HEK293 (cell line): ENCODE results near the gene CACNA1C.
A peak's percentile ranks its signal among the peaks of the same experiment; 100 is the strongest.

Source experiments
- CTCF ChIP-seq: fragments of 450-650 bp; formaldehyde crosslinking; IDR thresholded peaks from 2 replicates; pipeline ENCODE4 v1.5.1; 2016; ENCODE audit warnings: missing biosample characterization, missing genetic modification characterization
- GLIS2 ChIP-seq: fragments of 450-650 bp; formaldehyde crosslinking; IDR thresholded peaks from 2 replicates; pipeline ENCODE4 v1.5.1; 2016; ENCODE audit warnings: missing biosample characterization, missing genetic modification characterization
- REST ChIP-seq: fragments of 450-650 bp; formaldehyde crosslinking; IDR thresholded peaks from 2 replicates; pipeline ENCODE4 v1.5.1; 2016; ENCODE audit warnings: missing biosample characterization, missing genetic modification characterization
- ZBTB11 ChIP-seq: fragments of 450-650 bp; formaldehyde crosslinking; conservative IDR thresholded peaks from 2 replicates; pipeline ENCODE4 v1.5.1; 2016; ENCODE audit warnings: low read depth, missing biosample characterization, missing genetic modification characterization
- ZBTB20 ChIP-seq: fragments of 450-650 bp; formaldehyde crosslinking; IDR thresholded peaks from 2 replicates; pipeline ENCODE4 v1.5.1; 2016; ENCODE audit warnings: missing biosample characterization, missing genetic modification characterization
- ZNF138 ChIP-seq: fragments of 450-650 bp; formaldehyde crosslinking; IDR thresholded peaks from 2 replicates; pipeline ENCODE4 v1.5.1; 2016; ENCODE audit warnings: missing biosample characterization, missing genetic modification characterization, borderline replicate concordance
- ZNF16 ChIP-seq: fragments of 450-650 bp; formaldehyde crosslinking; IDR thresholded peaks from 2 replicates; pipeline ENCODE4 v1.5.1; 2016; ENCODE audit warnings: low read depth, missing biosample characterization, missing genetic modification characterization
- ZNF223 ChIP-seq: fragments of 450-650 bp; formaldehyde crosslinking; IDR thresholded peaks from 2 replicates; pipeline ENCODE4 v1.5.1; 2016; ENCODE audit warnings: missing biosample characterization, missing genetic modification characterization
- ZNF274 ChIP-seq, 2 experiments: fragments of 200-500 bp in 1 of 2; fragments of 450-650 bp in 1 of 2; sonication (Bioruptor generic) in 1 of 2; formaldehyde crosslinking in 1 of 2; IDR thresholded peaks; 2 replicates each; pipeline versions ENCODE4 v1.5.1 to v1.6.1; 2014 to 2016; ENCODE audit warnings: borderline replicate concordance in 1 of 2, inconsistent platforms in 1 of 2, low read length in 1 of 2, missing biosample characterization in 1 of 2, missing genetic modification characterization in 1 of 2
- ZNF335 ChIP-seq: fragments of 450-650 bp; formaldehyde crosslinking; conservative IDR thresholded peaks from 2 replicates; pipeline ENCODE4 v1.5.1; 2016; ENCODE audit warnings: missing biosample characterization, missing genetic modification characterization

- TF ChIP-seq ZBTB20 (tag by site-specific recombination) = peak; percentile 53
- peak; percentile 12; the same call in 1 of the 2 replicates for TF ChIP-seq GLIS2 (tag by site-specific recombination)
- TF ChIP-seq ZNF274 (IDR thresholded peaks at IDR 0.05; ENCODE audit: low read length) = no peak
- no peak for TF ChIP-seq ZNF274 (tag by site-specific recombination; IDR thresholded peaks at IDR 0.05; ENCODE audit: borderline replicate concordance)
- TF ChIP-seq ZNF16 (tag by site-specific recombination) = no peak
- TF ChIP-seq ZBTB11 = no peak
- TF ChIP-seq ZNF138 (tag by site-specific recombination) = no peak
- TF ChIP-seq ZNF335 (tag by site-specific recombination) = peak; percentile 81
- peak; percentile 86 for TF ChIP-seq CTCF
- TF ChIP-seq ZNF223 (tag by site-specific recombination) = no peak
- TF ChIP-seq REST (tag by site-specific recombination) = no peak
Observed at GRCh38 chr12:2034633-2035430, 18.0 kb upstream of the CACNA1C start.
